ENCODE results near the gene AVEN. TPM values are rescaled to one million over a fixed set of nuclear protein-coding genes. Genes with fewer than 3 reads are reported as not detected.

AVEN gene
- total RNA-seq: 10 to 100 TPM; 13.1 to 13.4 TPM

DNA sequence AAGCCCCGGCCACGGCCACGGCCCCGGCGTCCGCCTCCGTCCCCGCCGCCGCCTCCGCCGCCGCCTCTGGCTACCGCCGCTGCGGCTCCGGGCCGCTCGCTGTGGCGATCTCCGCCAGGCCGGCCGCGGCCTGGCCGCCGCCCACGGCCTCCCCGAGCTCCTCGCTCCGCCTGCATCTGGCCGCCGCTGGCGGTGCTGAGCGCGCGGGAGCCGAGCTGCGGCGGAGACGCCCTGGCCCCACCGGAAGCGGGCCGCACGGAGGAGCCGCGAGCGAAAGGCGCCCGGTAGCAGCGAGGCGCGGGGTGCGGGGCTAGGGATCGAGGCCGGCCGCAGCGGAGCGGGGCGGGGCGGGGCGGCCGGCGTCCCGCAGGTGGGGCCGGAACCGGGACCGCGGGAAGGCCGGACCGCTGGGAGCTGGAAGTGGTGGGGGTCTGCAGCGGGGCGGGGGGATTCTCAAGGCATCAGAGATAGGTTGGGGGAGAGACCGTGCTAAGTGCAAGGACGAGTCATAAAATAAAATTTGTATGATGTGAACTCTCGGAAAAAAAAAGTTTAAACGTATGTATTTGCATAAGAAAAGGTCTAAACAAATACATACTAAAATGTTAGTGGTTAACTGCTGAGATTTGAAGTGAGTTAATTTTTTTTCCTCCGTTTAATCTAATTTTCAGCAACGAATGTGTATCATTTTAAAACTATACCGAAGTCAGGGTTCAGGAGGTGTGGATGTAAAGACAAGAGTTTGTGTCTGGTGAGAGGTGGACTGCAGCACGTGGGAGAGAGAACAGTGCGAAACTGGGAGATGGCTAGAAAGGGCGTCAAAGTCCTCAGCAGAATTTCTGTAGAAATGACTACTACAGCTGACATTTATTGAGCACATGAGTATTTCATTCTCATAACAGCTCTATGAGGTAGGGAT, at the start of gene AVEN:
Gene AVEN (minus strand): TSS at position 334 of the 919 bp plus-strand sequence. CDS start 158 bp downstream, at position 176.
- POLR2A ChIA-PET: interaction anchor here (0.6 to 2.3 kb wide), 6 partner anchors 20 to 170 kb away, joined by 3 to 9 read pairs (median 4); partner anchors contain the start of genes EMC7 and PGBD4
- DNase-seq: peak; percentile 77
- peaks cover 29% of the 10 kb centered on the region for H3K4me1 Mint-ChIP-seq (ENCODE audit: low read depth)
- no peaks in the 10 kb centered on the region for H3K9me3 Mint-ChIP-seq
- H3K36me3 Mint-ChIP-seq: no peaks in the 10 kb centered on the region
- peak within 1 kb of the TSS; percentile 85 for H3K4me3 Mint-ChIP-seq
- CTCF ChIA-PET: interaction anchor here (0.6 to 2.9 kb wide), 4 partner anchors 19 to 170 kb away, joined by 4 to 13 read pairs (median 4); partner anchors contain the start of genes EMC7, KATNBL1 and PGBD4
- H3K27me3 Mint-ChIP-seq: no peaks in the 10 kb centered on the region
- intact Hi-C loops (cut with micrococcal nuclease): loop anchor here (1.0 to 2.0 kb wide), 6 partner anchors 21 to 328 kb away; partner anchors contain the start of genes EMC4, KATNBL1, LPCAT4 and PGBD4
- H3K27ac Mint-ChIP-seq: peak within 1 kb of the TSS; percentile 90

DNA sequence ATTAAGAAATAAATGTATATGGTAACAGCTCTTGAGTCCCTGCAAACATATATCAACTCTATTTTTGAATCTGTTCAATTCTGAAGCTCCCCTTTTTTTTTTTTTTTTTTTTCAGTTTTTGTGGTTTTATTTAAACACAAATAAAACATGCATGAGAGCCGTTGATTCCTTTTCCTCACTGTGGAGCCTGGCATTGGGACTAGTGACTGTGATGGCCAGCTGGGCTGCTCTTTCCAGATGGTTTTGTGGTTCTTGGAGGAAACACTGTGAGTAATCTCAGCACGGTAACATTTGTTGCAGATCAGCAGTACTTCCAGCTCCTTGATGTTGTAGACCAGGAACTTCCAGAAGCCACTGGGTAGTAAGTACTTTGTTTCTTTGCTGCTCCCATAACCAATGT, 46.7 kb upstream of the AVEN start:
- intact Hi-C loops (cut with micrococcal nuclease): no loop called here
- POLR2A ChIA-PET: interaction anchor here (0.7 kb wide), 1 partner anchor 25 kb away, joined by 3 read pairs; no protein-coding TSS in a partner anchor

GRCh38 chr15:34084086-34084485, 45.1 kb upstream of the AVEN start:
- DNase-seq: no peak
- Mint-ChIP-seq H3K9me3 (no peaks in the 10 kb centered on the region), H3K36me3 (peaks cover 18% of the 10 kb centered on the region), H3K4me1 (ENCODE audit: low read depth) (no peaks in the 10 kb centered on the region), H3K4me3 (no peak overlapping the region), H3K27ac (no peak overlapping the region), H3K27me3 (no peaks in the 10 kb centered on the region)
- intact Hi-C loops (cut with micrococcal nuclease): no loop called here
- CTCF ChIA-PET: no interaction called here
- POLR2A ChIA-PET: no interaction called here

More for the DNA sequence above, 46.7 kb upstream of the AVEN start:
- no peaks in the 10 kb centered on the region for H3K27me3 Mint-ChIP-seq
- DNase-seq: no peak
- H3K27ac Mint-ChIP-seq: no peak overlapping the region
- CTCF ChIA-PET: interaction anchor here (1.7 kb wide), 1 partner anchor 23 kb away, joined by 6 read pairs; no protein-coding TSS in a partner anchor
- H3K36me3 Mint-ChIP-seq: peaks cover 23% of the 10 kb centered on the region
- no peak overlapping the region for H3K4me3 Mint-ChIP-seq
- H3K4me1 Mint-ChIP-seq (ENCODE audit: low read depth): no peaks in the 10 kb centered on the region
- H3K9me3 Mint-ChIP-seq: no peaks in the 10 kb centered on the region

GRCh38 chr15:34079904-34080303, 40.9 kb upstream of the AVEN start:
- H3K4me3 Mint-ChIP-seq: no peak overlapping the region
- H3K4me1 Mint-ChIP-seq (ENCODE audit: low read depth): no peaks in the 10 kb centered on the region
- H3K27me3 Mint-ChIP-seq: no peaks in the 10 kb centered on the region
- no peaks in the 10 kb centered on the region for H3K9me3 Mint-ChIP-seq
- intact Hi-C loops (cut with micrococcal nuclease): no loop called here
- DNase-seq: no peak
- peaks cover 8% of the 10 kb centered on the region for H3K36me3 Mint-ChIP-seq
- ChIA-PET POLR2A (no interaction called here), CTCF (no interaction called here)
- no peak overlapping the region for H3K27ac Mint-ChIP-seq

DNA sequence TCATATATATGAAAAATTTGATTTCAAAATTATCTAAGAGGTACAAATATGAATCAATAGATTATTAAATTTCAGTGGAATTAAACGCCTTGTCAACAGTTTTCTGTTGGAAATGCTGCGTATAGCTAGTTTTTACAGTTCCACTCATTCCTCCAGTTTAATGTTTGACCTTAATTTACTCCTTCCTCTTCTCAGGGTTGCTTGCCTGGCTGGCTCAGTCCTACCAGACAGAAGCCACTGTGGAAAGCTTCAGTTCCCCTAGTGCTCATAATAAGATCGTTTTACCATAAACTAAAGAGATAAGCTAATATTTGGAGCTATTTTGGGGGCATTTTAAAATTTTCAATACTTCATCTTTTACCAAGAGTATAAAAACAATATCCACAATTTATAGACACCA, 39.9 kb upstream of the AVEN start:
- ChIA-PET CTCF (interaction anchor here (1.2 kb wide), 1 partner anchor 16 kb away, joined by 7 read pairs; no protein-coding TSS in a partner anchor), POLR2A (no interaction called here)
- Mint-ChIP-seq H3K36me3 (peaks cover 4% of the 10 kb centered on the region), H3K27me3 (no peaks in the 10 kb centered on the region), H3K4me1 (ENCODE audit: low read depth) (no peaks in the 10 kb centered on the region), H3K27ac (no peak overlapping the region), H3K4me3 (no peak overlapping the region), H3K9me3 (no peaks in the 10 kb centered on the region)
- intact Hi-C loops (cut with micrococcal nuclease): no loop called here
- no peak for DNase-seq

DNA sequence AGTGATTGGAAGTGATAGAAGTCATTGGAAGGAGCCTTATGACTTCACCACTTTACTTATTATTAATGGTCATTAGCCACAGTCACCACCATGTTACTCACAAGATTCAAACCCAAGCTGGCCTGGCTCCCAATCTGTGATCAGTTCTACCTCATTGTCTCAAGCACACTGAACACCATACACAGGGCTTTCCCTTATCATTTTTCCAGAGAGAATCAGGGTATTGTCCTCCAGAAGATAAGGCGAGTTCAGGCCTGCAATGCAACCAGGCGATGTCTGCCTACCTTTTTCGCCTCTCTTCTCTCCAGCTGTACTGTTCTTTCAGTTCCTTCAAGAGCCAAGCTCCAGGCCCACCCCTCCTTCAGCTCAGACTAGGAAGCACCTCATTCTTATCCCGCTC, 37.8 kb upstream of the AVEN start:
- Mint-ChIP-seq H3K27me3 (no peaks in the 10 kb centered on the region), H3K4me1 (ENCODE audit: low read depth) (no peaks in the 10 kb centered on the region), H3K27ac (no peak overlapping the region), H3K9me3 (no peaks in the 10 kb centered on the region), H3K36me3 (no peaks in the 10 kb centered on the region), H3K4me3 (no peak overlapping the region)
- DNase-seq: no peak
- intact Hi-C loops (cut with micrococcal nuclease): no loop called here
- POLR2A ChIA-PET: no interaction called here
- CTCF ChIA-PET: no interaction called here

GRCh38 chr15:34070003-34070402, 31.0 kb upstream of the AVEN start:
- DNase-seq: no peak
- CTCF ChIA-PET: no interaction called here

GRCh38 chr15:34065941-34066340, 26.9 kb upstream of the AVEN start:
- H3K36me3 Mint-ChIP-seq: no peaks in the 10 kb centered on the region
- intact Hi-C loops (cut with micrococcal nuclease): loop anchor here (10.0 kb wide), 1 partner anchor 859 kb away; no protein-coding TSS in a partner anchor
- H3K4me3 Mint-ChIP-seq: no peak overlapping the region
- H3K27me3 Mint-ChIP-seq: no peaks in the 10 kb centered on the region
- CTCF ChIA-PET: no interaction called here
- no peak overlapping the region for H3K27ac Mint-ChIP-seq
- no peaks in the 10 kb centered on the region for H3K9me3 Mint-ChIP-seq
- POLR2A ChIA-PET: no interaction called here
- H3K4me1 Mint-ChIP-seq (ENCODE audit: low read depth): peaks cover 4% of the 10 kb centered on the region
- no peak for DNase-seq

More at GRCh38 chr15:34070003-34070402, 31.0 kb upstream of the AVEN start:
- POLR2A ChIA-PET: no interaction called here
- Mint-ChIP-seq H3K4me3 (no peak overlapping the region), H3K4me1 (ENCODE audit: low read depth) (no peaks in the 10 kb centered on the region), H3K36me3 (no peaks in the 10 kb centered on the region), H3K27me3 (no peaks in the 10 kb centered on the region), H3K27ac (no peak overlapping the region), H3K9me3 (no peaks in the 10 kb centered on the region)
- intact Hi-C loops (cut with micrococcal nuclease): no loop called here

DNA sequence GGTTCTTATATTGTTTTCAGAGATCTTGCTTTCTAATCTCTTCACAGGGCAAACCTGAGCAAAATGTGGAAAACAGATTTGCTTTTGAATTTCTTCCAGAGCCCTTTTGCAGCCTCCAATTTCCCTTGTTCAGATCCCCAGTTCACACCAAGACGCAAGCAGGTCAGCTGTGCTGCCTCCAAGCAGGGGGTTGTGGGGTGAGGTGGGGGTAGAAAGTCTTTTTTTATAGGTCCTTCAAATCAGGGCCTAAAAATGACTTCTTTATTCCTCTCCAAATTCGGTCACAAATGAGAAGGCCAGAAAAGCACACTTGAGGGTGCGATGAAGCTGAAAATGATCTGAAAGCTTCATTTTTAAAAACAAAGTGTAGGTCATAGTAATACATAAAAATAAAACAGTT, 26.3 kb upstream of the AVEN start:
- no peaks in the 10 kb centered on the region for H3K36me3 Mint-ChIP-seq
- ChIA-PET POLR2A (no interaction called here), CTCF (no interaction called here)
- intact Hi-C loops (cut with micrococcal nuclease): loop anchor here (10.0 kb wide), 1 partner anchor 860 kb away; no protein-coding TSS in a partner anchor
- H3K4me3 Mint-ChIP-seq: no peak overlapping the region
- H3K4me1 Mint-ChIP-seq (ENCODE audit: low read depth): peaks cover 4% of the 10 kb centered on the region
- no peaks in the 10 kb centered on the region for H3K9me3 Mint-ChIP-seq
- no peak overlapping the region for H3K27ac Mint-ChIP-seq
- no peaks in the 10 kb centered on the region for H3K27me3 Mint-ChIP-seq
- no peak for DNase-seq

- no peaks in the 10 kb centered on the region for H3K36me3 Mint-ChIP-seq
- H3K4me1 Mint-ChIP-seq (ENCODE audit: low read depth): peaks cover 4% of the 10 kb centered on the region
- intact Hi-C loops (cut with micrococcal nuclease): loop anchor here (10.0 kb wide), 1 partner anchor 860 kb away; no protein-coding TSS in a partner anchor
- no peaks in the 10 kb centered on the region for H3K27me3 Mint-ChIP-seq
- DNase-seq: no peak
- ChIA-PET CTCF (interaction anchor here (6.4 kb wide), 1 partner anchor 146 kb away, joined by 74 read pairs; the partner anchor contains the start of gene KATNBL1), POLR2A (no interaction called here)
- H3K9me3 Mint-ChIP-seq: no peaks in the 10 kb centered on the region
- H3K27ac Mint-ChIP-seq: no peak overlapping the region
- H3K4me3 Mint-ChIP-seq: no peak overlapping the region
Measured at GRCh38 chr15:34064438-34064837, 25.4 kb upstream of the AVEN start.

- Mint-ChIP-seq H3K36me3 (no peaks in the 10 kb centered on the region), H3K4me3 (no peak overlapping the region), H3K27ac (no peak overlapping the region), H3K27me3 (no peaks in the 10 kb centered on the region), H3K9me3 (no peaks in the 10 kb centered on the region), H3K4me1 (ENCODE audit: low read depth) (peaks cover 4% of the 10 kb centered on the region)
- intact Hi-C loops (cut with micrococcal nuclease): loop anchor here (2.0 to 10.0 kb wide), 2 partner anchors 529 to 865 kb away; no protein-coding TSS in a partner anchor
- POLR2A ChIA-PET: no interaction called here
- no peak for DNase-seq
- CTCF ChIA-PET: interaction anchor here (1.2 to 6.4 kb wide), 3 partner anchors 19 to 861 kb away, joined by 4 to 74 read pairs (median 13); partner anchors contain the start of gene KATNBL1
Measured at GRCh38 chr15:34059946-34060345, 20.9 kb upstream of the AVEN start.

- Mint-ChIP-seq H3K4me1 (ENCODE audit: low read depth) (peaks cover 4% of the 10 kb centered on the region), H3K27me3 (no peaks in the 10 kb centered on the region), H3K4me3 (no peak overlapping the region), H3K9me3 (no peaks in the 10 kb centered on the region), H3K27ac (no peak overlapping the region), H3K36me3 (no peaks in the 10 kb centered on the region)
- ChIA-PET CTCF (interaction anchor here (1.2 to 6.4 kb wide), 3 partner anchors 19 to 861 kb away, joined by 4 to 74 read pairs (median 13); partner anchors contain the start of gene KATNBL1), POLR2A (no interaction called here)
- no peak for DNase-seq
- intact Hi-C loops (cut with micrococcal nuclease): no loop called here
Measured at GRCh38 chr15:34059476-34059875, 20.5 kb upstream of the AVEN start.
